Stimulated activated naive B cell treated with anti-CD40 and anti-IgM and Interleukin-4, amounts not matched to agents 10 μg/mL and 1 μg/mL and 100 μg/mL, for 72 hours (primary cell): Measurements from ENCODE around the gene CASKIN1.

Experiments
- ATAC-seq, 2 donors: fragments of 150-1000 bp; cut with Tn5 transposase; replicated peaks; 2 replicates each; pipeline ENCODE4 v1.10.0; 2021; ENCODE audit warnings: moderate library complexity in 1 of 2
- DNase-seq: peaks from one replicate; pipeline ENCODE4 v3.0.0; 2021
- H3K27ac Mint-ChIP-seq: one replicate; pipeline ENCODE4 v1.8.0; 2022; ENCODE audit warnings: mild to moderate bottlenecking, mixed read lengths
- H3K27me3 Mint-ChIP-seq, 2 donors: one replicate each; pipeline ENCODE4 v1.8.0; 2022; ENCODE audit warnings: mixed read lengths in 2 of 2
- H3K36me3 Mint-ChIP-seq, 2 donors: one replicate each; pipeline ENCODE4 v1.8.0; 2022; ENCODE audit warnings: mixed read lengths in 2 of 2, mild to moderate bottlenecking in 1 of 2
- H3K4me1 Mint-ChIP-seq, 2 donors: one replicate each; pipeline ENCODE4 v1.8.0; 2022; ENCODE audit warnings: mixed read lengths in 2 of 2, mild to moderate bottlenecking in 1 of 2
- H3K4me3 Mint-ChIP-seq, 2 donors: one replicate each; pipeline ENCODE4 v1.8.0; 2022; ENCODE audit warnings: mild to moderate bottlenecking in 2 of 2, mixed read lengths in 2 of 2, moderate library complexity in 1 of 2
- H3K9me3 Mint-ChIP-seq, 2 donors: one replicate each; pipeline ENCODE4 v1.8.0; 2022; ENCODE audit warnings: mixed read lengths in 2 of 2, mild to moderate bottlenecking in 1 of 2

CASKIN1 gene

DNA sequence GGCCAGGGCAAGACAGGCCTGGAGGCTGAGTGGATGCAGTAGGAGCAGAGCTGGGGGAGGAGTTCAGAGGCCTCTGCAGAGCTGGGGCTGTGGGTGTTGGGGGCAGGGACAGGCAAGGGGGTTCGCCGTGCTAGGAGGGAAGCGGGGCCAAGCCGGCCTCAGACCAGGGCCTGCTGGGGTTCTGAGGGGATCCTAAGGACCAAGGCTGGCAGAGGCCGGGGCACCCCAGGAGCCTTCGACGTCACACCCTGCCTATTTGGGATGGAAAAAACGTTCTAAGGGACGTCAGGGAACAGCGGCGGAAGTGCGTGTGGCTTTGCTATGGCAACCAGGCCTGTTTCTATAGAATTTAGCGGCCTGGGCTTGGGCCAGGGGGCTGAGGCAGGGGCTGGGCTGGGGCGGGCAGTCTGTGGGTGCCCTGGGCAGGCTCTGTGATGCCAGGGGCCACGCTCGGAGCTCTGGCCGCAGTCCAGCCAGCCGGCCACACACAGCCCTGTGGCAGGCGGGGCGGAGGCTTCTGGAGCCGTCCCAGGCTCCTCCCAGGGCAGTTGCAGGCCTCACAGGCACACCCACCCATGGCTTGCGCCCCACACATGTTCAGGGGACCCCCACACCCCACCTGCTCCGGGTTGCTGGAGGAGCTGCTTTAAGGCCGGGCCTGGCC, 37.1 kb downstream of the CASKIN1 start:
- Mint-ChIP-seq H3K4me3 (peak overlapping the region; percentile 25 to 41), H3K27me3 (no peaks in the 10 kb centered on the region), H3K4me1 (peaks cover 31 to 77% of the 10 kb centered on the region in 2 donors), H3K9me3 (no peaks in the 10 kb centered on the region), H3K36me3 (peaks cover 20 to 28% of the 10 kb centered on the region in 2 donors), H3K27ac (peak overlapping the region; percentile 66)
- ATAC-seq (no peak), DNase-seq (no peak)

DNA sequence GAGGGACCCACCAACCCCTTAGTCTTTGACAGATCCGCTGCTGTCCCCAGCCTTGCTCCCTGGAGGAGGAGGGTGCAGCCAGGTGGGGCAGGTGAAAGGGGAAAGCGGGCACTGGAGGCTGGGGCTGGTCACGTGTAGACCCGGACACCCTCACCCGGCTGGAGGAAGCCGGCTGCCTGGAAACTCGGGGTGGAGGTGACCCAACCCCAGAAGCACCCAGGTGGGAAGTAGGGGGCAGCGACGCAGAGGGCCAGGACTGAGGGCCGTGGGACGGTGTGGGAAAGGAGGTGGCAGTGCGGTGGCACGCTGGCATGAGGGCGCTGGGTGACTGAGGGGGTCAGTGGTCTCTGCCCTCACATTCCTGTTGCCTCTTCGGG, 38.2 kb downstream of the CASKIN1 start:
- no peaks in the 10 kb centered on the region for H3K9me3 Mint-ChIP-seq
- peak overlapping the region; percentile 51 for H3K27ac Mint-ChIP-seq
- no peaks in the 10 kb centered on the region for H3K27me3 Mint-ChIP-seq
- H3K4me3 Mint-ChIP-seq: peak overlapping the region in 1 of 2 donors; percentile 70
- ATAC-seq: no peak
- peaks cover 30 to 38% of the 10 kb centered on the region in 2 donors for H3K36me3 Mint-ChIP-seq
- no peak for DNase-seq
- H3K4me1 Mint-ChIP-seq: peaks cover 31 to 86% of the 10 kb centered on the region in 2 donors

DNA sequence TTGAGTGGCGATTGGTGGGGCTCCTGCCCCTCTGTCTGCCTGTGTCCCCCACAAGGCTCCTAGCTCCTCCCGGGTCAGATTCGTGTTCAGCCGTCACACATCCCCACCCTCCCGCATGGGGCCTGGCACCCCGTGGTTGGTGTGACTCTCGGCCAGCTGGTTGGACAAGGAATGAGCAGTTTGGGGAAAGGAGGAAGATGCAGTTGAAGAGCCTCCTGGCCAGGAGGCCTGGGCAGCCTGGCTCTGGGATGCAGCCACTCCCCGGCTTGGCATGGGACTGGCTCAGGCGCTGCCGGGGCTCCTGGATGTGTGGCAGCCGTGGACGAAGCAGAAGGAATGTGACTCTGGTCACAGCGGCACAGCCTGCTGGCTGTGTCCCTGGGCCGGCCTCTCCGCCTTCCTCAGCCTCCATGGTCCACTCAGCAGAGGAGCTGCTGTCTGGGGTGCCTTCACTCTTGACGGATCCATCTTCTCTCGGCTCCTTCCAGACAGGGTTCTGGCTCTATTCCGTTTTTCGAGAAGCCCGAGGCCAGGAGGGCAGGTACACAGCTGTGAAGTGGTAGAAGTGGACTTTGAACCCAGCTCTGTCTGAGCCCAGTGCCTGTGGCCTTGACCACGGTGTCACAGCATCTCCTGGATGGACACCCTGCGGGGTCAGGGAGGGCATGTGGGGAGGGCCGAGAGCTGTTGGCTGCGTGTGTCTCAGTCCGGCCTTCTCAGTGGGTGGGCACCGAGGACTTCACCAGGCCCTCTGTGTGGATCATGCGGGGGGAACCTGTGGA, 38.7 kb downstream of the CASKIN1 start:
- Mint-ChIP-seq H3K27ac (peak overlapping the region; percentile 51), H3K36me3 (peaks cover 35 to 44% of the 10 kb centered on the region in 2 donors), H3K27me3 (no peaks in the 10 kb centered on the region), H3K4me3 (peak overlapping the region; percentile 96), H3K9me3 (no peaks in the 10 kb centered on the region), H3K4me1 (peaks cover 32 to 86% of the 10 kb centered on the region in 2 donors)
- DNase-seq (no peak), ATAC-seq (no peak)

DNA sequence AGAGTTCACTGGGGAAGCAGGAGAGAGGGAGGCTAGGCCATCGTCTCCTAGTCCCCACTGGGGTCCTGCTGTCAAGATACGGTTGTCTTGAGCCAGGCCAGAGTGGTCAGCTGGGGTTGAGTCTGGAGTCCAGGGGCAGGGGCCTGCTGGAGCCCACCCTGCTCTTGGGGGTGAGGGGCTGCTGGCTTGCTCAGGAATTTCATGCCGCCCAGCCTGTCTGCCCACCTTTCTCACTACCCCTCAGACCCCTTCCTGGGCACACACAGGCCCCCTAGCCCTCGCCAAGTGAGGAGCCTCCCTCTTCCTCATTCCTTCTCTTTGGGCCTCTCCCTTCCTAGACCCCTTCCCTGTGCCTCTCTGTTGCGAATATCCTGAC, 39.6 kb downstream of the CASKIN1 start:
- no peaks in the 10 kb centered on the region for H3K27me3 Mint-ChIP-seq
- DNase-seq: no peak
- ATAC-seq: no peak
- peak overlapping the region; percentile 96 for H3K4me3 Mint-ChIP-seq
- H3K4me1 Mint-ChIP-seq: peaks cover 33 to 87% of the 10 kb centered on the region in 2 donors
- no peaks in the 10 kb centered on the region for H3K9me3 Mint-ChIP-seq
- H3K27ac Mint-ChIP-seq: peak overlapping the region; percentile 11
- peaks cover 36 to 48% of the 10 kb centered on the region in 2 donors for H3K36me3 Mint-ChIP-seq

DNA sequence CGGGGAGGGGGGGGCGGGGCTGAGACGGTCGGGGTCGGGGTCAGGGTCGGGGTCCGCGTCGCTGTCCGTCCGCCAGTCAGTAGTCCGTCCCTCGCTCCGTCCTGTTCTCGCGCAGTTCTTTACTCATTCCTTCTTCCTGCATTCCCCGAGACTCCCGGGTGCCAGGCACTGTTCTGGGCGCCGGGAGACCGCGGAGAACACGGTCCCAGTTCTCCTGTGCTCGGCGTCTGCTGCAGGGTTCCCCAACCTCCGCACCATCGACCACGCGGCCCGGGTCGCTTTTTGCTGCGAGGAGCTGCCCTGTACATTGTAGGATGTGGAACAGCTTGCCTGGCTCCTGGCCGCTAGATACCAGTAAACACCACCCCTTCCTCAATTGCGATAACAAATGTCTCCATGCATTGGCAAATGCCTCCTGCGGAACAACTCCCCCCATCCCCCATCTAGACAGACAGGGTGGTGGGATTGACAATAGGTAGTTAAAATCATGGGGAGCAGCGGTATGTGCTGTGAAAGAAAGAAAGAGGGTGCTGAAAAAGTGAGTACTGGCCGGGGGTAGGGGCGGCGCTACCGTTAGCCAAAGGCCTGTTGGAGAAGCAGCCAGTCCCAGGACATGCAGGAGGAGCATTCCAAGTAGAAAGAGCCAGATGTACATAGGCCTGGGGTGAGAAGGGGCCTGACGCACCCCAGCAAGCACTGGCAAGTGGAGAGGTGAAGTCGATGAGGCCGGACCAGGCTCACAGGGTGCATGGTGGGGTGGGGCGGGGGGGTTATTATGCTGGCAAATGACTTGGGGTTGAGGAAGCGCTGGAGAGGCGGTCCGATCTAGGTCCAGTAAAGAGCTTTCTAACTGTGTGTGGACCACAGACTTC, 40.2 kb downstream of the CASKIN1 start:
- Mint-ChIP-seq H3K27me3 (no peaks in the 10 kb centered on the region), H3K4me1 (peaks cover 38 to 87% of the 10 kb centered on the region in 2 donors), H3K27ac (peak overlapping the region; percentile 97), H3K9me3 (no peaks in the 10 kb centered on the region), H3K4me3 (peak overlapping the region; percentile 96), H3K36me3 (peaks cover 41 to 54% of the 10 kb centered on the region in 2 donors)
- ATAC-seq (no peak), DNase-seq (no peak)

DNA sequence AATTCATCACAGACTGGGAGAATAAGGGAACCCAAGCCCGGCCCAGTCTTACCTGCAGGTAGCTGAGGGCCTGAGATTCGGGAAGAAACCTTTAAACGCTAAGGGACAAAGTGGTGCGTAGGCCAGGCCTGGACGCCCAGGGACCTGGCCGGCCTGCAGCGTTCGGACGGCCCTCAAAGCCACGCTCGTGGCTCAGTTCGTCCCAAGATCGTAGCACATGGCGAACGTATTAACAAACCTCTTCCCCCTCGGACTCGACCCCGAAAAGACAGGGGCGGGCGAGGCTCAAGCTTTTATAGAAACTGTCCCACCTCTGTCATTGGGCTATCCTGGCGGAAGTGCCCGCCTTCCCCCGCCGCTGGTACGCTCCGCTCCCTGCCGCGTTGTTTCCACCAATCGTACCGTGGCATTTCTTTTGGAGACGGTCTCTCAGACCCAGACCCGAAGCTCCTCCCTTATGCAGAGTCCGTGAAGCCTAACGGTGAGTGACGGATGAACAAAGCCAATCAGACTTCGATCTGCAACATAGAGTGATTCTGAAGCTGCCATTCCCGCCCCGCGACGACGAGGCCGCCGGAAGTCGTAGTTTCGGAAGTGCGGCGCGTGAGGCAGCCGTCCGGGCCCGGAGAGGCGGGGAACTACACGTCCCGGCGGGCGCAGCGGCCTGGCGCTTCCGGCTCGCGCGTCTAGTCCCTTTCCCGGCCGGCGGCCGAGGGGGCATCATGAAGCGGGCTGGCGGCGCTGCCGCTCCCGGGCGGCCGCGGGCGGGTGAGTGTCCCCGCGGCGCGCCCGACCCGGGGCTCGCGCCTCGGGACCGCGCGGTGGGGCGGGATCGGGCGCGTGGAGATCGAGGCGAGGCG, 41.1 kb downstream of the CASKIN1 start, which contains the start of gene TRAF7:
TSS of gene TRAF7 (plus strand) at position 692 of the 860 bp plus-strand sequence. CDS start 8,139 bp downstream, outside the sequence.
- H3K27ac Mint-ChIP-seq: peak within 1 kb of the TSS; percentile 97
- DNase-seq (peak; percentile 99), ATAC-seq (peak; percentile 91 to 95)
- H3K4me3 Mint-ChIP-seq: peak within 1 kb of the TSS; percentile 96
- H3K4me1 Mint-ChIP-seq: peaks cover 42 to 89% of the 10 kb centered on the region in 2 donors
- peaks cover 48 to 60% of the 10 kb centered on the region in 2 donors for H3K36me3 Mint-ChIP-seq
- H3K27me3 Mint-ChIP-seq: no peaks in the 10 kb centered on the region
- H3K9me3 Mint-ChIP-seq: no peaks in the 10 kb centered on the region

DNA sequence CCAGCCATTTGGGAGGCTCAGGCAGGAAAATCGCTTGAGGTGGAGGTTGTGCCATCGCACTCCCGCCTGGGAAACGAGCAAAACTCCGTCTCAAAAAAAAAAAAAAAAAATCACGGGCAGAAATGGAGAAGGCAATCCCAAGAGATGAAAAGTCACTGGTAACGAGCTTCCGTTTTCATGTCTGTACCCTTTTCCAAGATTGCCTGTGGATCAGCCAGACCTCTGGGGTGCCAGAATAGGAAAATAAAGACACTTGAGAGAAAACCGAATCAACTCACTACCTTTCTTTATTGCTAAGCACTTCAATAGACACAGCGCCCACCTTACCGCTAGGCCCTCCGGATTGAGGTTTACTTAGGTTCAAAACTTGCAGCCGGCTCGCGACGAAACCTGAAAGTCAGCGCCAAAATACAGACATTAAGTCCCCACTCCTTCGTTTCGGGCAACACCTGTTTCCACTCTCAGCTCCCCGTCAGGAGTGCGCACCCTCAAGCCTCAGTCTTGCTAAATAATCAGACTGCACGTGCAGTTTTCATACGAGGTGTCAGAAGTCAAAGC, 41.8 kb downstream of the CASKIN1 start:
- H3K4me3 Mint-ChIP-seq: peak overlapping the region; percentile 80 to 96
- peak overlapping the region; percentile 95 for H3K27ac Mint-ChIP-seq
- no peaks in the 10 kb centered on the region for H3K27me3 Mint-ChIP-seq
- no peak for ATAC-seq
- peaks cover 47 to 91% of the 10 kb centered on the region in 2 donors for H3K4me1 Mint-ChIP-seq
- peaks cover 54 to 65% of the 10 kb centered on the region in 2 donors for H3K36me3 Mint-ChIP-seq
- no peaks in the 10 kb centered on the region for H3K9me3 Mint-ChIP-seq
- no peak for DNase-seq

DNA sequence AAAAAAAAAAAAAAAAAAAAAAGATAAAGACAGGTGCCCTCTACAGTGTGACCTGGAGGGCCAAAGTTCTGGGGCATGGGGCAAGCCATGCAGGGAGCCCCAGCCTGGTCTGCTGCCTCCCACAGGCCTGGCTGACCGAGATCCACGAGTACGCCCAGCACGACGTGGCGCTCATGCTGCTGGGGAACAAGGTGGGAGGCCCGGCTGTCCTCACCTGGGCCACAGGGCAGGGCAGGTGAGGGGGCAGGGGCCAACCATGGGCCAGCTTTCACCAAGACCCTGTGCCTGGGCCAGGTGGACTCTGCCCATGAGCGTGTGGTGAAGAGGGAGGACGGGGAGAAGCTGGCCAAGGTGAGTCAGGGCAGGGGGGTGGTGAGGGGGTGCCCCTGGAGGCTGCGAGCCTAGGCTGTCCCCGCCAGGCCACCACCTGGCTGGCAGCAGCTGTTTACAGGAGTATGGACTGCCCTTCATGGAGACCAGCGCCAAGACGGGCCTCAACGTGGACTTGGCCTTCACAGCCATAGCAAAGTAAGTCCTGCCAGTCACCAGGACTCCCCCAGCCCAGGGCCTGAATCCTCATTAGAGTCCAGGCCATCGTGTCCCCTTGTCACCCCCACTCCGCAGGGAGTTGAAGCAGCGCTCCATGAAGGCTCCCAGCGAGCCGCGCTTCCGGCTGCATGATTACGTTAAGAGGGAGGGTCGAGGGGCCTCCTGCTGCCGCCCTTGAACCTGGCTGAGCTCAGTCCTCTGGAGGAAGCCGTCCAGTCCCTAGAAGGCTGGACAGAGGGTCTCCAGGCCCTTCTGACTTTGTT, 43.5 kb downstream of the CASKIN1 start:
- no peaks in the 10 kb centered on the region for H3K27me3 Mint-ChIP-seq
- H3K27ac Mint-ChIP-seq: peak overlapping the region; percentile 95
- ATAC-seq (no peak), DNase-seq (no peak)
- peak overlapping the region; percentile 80 to 96 for H3K4me3 Mint-ChIP-seq
- H3K9me3 Mint-ChIP-seq: no peaks in the 10 kb centered on the region
- peaks cover 42 to 83% of the 10 kb centered on the region in 2 donors for H3K4me1 Mint-ChIP-seq
- H3K36me3 Mint-ChIP-seq: peaks cover 50 to 62% of the 10 kb centered on the region in 2 donors

DNA sequence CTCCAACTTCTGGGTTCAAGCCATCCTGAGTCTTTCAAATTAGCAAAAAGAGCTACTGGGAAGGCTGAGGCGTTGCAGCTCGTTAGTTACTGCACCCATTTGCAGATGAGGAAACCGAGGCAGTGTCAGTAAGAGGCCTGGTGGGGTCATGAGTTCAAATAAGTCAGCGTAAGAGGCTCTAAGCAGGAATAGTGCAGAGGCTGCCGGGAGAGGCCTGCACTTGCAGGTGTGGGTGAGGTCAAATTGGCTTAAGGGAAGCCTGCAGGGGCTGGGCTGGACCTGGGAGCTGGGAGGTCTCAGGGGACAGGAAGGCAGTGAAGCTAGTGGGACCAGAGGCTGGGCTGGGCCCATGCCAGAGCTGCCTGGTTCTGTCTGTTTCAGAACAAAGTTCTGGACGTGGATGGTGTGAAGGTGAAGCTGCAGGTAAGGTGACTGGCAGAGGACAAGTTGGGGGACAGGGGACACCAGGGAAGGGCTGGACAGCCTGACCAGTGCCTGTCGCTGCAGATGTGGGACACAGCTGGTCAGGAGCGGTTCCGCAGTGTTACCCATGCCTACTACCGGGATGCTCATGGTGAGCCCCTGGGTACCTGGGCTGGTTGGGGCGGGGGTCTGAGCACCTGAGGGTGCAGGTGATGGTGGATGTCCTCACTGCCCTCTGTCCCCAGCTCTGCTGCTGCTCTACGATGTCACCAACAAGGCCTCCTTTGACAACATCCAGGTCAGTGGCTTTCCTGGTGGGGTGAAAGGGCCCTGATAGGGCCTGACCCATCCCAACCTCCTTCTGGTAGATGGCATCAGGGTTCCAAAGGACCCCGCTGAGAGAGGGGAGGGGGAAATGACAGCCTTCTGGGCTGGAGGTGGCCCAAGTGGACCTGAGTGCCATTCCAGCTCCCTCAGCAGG, 45.0 kb downstream of the CASKIN1 start:
- Mint-ChIP-seq H3K36me3 (peaks cover 48 to 54% of the 10 kb centered on the region in 2 donors), H3K9me3 (no peaks in the 10 kb centered on the region), H3K27me3 (no peaks in the 10 kb centered on the region), H3K27ac (peak overlapping the region; percentile 95), H3K4me1 (peaks cover 32 to 73% of the 10 kb centered on the region in 2 donors), H3K4me3 (peak overlapping the region; percentile 80 to 96)
- no peak for DNase-seq
- no peak for ATAC-seq

DNA sequence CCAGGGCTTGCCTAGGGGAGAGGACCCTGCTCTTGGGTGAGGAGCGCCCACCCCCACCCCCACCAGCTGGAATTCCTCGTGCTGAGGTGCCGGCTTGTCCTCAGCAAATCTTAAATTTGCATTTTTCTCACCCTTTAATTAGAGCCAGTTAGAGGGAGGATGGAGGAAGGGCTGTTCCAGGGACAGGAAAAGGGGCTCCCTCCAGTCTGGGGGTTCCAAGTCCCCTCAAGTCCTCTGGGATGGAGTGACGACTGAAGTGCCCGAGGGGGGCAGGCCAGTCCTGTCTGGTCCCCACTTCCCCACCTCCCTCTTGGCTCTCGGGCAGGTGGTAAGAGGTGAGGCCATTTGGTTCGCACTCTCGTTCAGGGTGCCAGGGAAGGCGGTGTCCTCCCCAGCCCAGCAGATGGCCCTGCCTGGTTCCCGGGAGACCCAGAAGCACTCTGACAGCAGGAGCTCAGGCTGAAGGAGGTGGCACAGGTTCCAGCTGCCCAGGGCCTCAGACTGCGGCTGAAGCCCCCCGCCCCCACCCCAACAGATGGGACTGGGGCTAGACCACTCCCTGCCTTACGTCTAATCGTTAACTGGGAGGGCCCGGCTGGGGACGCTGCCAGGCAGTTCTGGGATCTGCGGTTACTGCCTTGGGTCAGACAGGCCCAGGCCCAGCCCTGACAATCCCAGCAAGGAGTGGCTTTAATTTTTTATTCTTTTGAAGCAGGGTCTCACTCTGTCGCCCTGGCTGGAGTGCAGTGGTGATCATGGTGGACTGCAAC, 45.8 kb downstream of the CASKIN1 start:
- no peaks in the 10 kb centered on the region for H3K9me3 Mint-ChIP-seq
- ATAC-seq: no peak
- peaks cover 48 to 54% of the 10 kb centered on the region in 2 donors for H3K36me3 Mint-ChIP-seq
- peak overlapping the region; percentile 78 to 80 for H3K4me3 Mint-ChIP-seq
- H3K27ac Mint-ChIP-seq: peak overlapping the region; percentile 95
- H3K4me1 Mint-ChIP-seq: peaks cover 30 to 68% of the 10 kb centered on the region in 2 donors
- H3K27me3 Mint-ChIP-seq: no peaks in the 10 kb centered on the region
- DNase-seq: no peak
